Ishikawa (cell line): ENCODE measurements around the gene ELFN1.

ENCODE experiments used
- CEBPB ChIP-seq: IDR thresholded peaks from 2 replicates; pipeline ENCODE4 v1.6.1; 2012
- EP300 ChIP-seq: IDR thresholded peaks from 2 replicates; pipeline ENCODE4 v1.6.1; 2012; ENCODE audit warnings: borderline replicate concordance
- FOXM1 ChIP-seq: IDR thresholded peaks from 2 replicates; pipeline ENCODE4 v1.6.1; 2012; ENCODE audit warnings: low read depth, borderline replicate concordance
- MAX ChIP-seq: IDR thresholded peaks from 2 replicates; pipeline ENCODE4 v1.6.1; 2012
- NFIC ChIP-seq: IDR thresholded peaks from 2 replicates; pipeline ENCODE4 v1.6.1; 2012
- RAD21 ChIP-seq: IDR thresholded peaks from 2 replicates; pipeline ENCODE4 v1.6.1; 2012; ENCODE audit warnings: low read depth

GRCh38 chr7:1723254-1723653, 53.2 kb downstream of the ELFN1 start:
- no peak for TF ChIP-seq CEBPB
- TF ChIP-seq MAX, result no peak
- no peak for TF ChIP-seq FOXM1
- TF ChIP-seq NFIC, result no peak
- no peak for TF ChIP-seq EP300
- TF ChIP-seq RAD21, result no peak
